ENCODE data around the gene ADAP1.

- TF ChIP-seq EP300 (IDR thresholded peaks at IDR 0.05) (no peak), POLR2AphosphoS5 (IDR thresholded peaks at IDR 0.05) (peak in 1 of 3 donors; percentile 48)
These were observed 44.8 kb downstream of the ADAP1 start for GRCh38 chr7:909358-910329.
